ENCODE measurements around the gene YIPF2.

YIPF2 gene

GRCh38 chr19:10966809-10967208 is 38.4 kb upstream of the YIPF2 start:
- Histone ChIP-seq H3K4me3 (replicated peaks; ENCODE audit: insufficient read depth, low read length) (no peak overlapping the region), H3K27ac (replicated peaks) (no peak overlapping the region), H3K27me3 (ENCODE audit: insufficient read depth, poor library complexity, severe bottlenecking) (no peaks in the 10 kb centered on the region)
- TF ChIP-seq REST (IDR thresholded peaks at IDR 0.05; ENCODE audit: insufficient replicate concordance, low read depth) (no peak), POLR2AphosphoS5 (IDR thresholded peaks at IDR 0.05; ENCODE audit: low read depth) (no peak), SPI1 (IDR thresholded peaks at IDR 0.05; ENCODE audit: borderline replicate concordance, low read depth) (no peak), GABPA (IDR thresholded peaks at IDR 0.05; ENCODE audit: low read depth) (no peak), CTCF (IDR thresholded peaks at IDR 0.05; ENCODE audit: insufficient read depth, low read length) (no peak)
- DNase-seq (ENCODE audit: low read depth in 1 of 2, low spot score in 1 of 2) = no peak

GRCh38 chr19:10965398-10965797 is 37.0 kb upstream of the YIPF2 start:
- Histone ChIP-seq H3K27me3 (ENCODE audit: insufficient read depth, poor library complexity, severe bottlenecking) (no peaks in the 10 kb centered on the region), H3K27ac (replicated peaks) (no peak overlapping the region), H3K4me3 (replicated peaks; ENCODE audit: insufficient read depth, low read length) (no peak overlapping the region)
- TF ChIP-seq REST (IDR thresholded peaks at IDR 0.05; ENCODE audit: insufficient replicate concordance, low read depth) (no peak), GABPA (IDR thresholded peaks at IDR 0.05; ENCODE audit: low read depth) (no peak), SPI1 (IDR thresholded peaks at IDR 0.05; ENCODE audit: borderline replicate concordance, low read depth) (no peak), POLR2AphosphoS5 (IDR thresholded peaks at IDR 0.05; ENCODE audit: low read depth) (no peak), CTCF (IDR thresholded peaks at IDR 0.05; ENCODE audit: insufficient read depth, low read length) (no peak)
- no peak for DNase-seq (ENCODE audit: low read depth in 1 of 2, low spot score in 1 of 2)

- no peaks in the 10 kb centered on the region for H3K27me3 ChIP-seq (ENCODE audit: insufficient read depth, poor library complexity, severe bottlenecking)
- H3K27ac ChIP-seq (replicated peaks) = no peak overlapping the region
- H3K4me3 ChIP-seq (replicated peaks; ENCODE audit: insufficient read depth, low read length) = no peak overlapping the region
- TF ChIP-seq SPI1 (IDR thresholded peaks at IDR 0.05; ENCODE audit: borderline replicate concordance, low read depth) (no peak), POLR2AphosphoS5 (IDR thresholded peaks at IDR 0.05; ENCODE audit: low read depth) (no peak), CTCF (IDR thresholded peaks at IDR 0.05; ENCODE audit: insufficient read depth, low read length) (no peak), GABPA (IDR thresholded peaks at IDR 0.05; ENCODE audit: low read depth) (no peak), REST (IDR thresholded peaks at IDR 0.05; ENCODE audit: insufficient replicate concordance, low read depth) (no peak)
- DNase-seq (ENCODE audit: low read depth in 1 of 2, low spot score in 1 of 2) = no peak
Observed at GRCh38 chr19:10964903-10965302, 36.5 kb upstream of the YIPF2 start.

Data from HL-60 (cell line).